Thyroid gland (tissue), 4 donors: Measurements from ENCODE around the gene BACH2.

ENCODE experiments used
- CTCF ChIP-seq, 6 experiments: fragments of 200-600 bp in 3 of 6; fragments of 450-650 bp in 3 of 6; sonication (generic) in 3 of 6; IDR thresholded peaks; one replicate each; pipeline ENCODE4 v1.5.1; 2016 to 2019; ENCODE audit warnings: antibody characterized with exemption in 6 of 6, mild to moderate bottlenecking in 2 of 6, inconsistent platforms in 1 of 6, moderate library complexity in 1 of 6
- POLR2A ChIP-seq, 2 donors: fragments of 450-650 bp; IDR thresholded peaks; one replicate each; pipeline ENCODE4 v1.6.1; 2017; ENCODE audit warnings: antibody characterized with exemption in 2 of 2, mild to moderate bottlenecking in 2 of 2, moderate library complexity in 1 of 2

GRCh38 chr6:89924231-89924630, 372.4 kb downstream of the BACH2 start:
- TF ChIP-seq CTCF (IDR thresholded peaks at IDR 0.05) (no peak), POLR2A (IDR thresholded peaks at IDR 0.05) (no peak)
